ENCODE data around the gene DNAJB8. TPM values are rescaled to one million over a fixed set of nuclear protein-coding genes. Genes with fewer than 3 reads are reported as not detected.

The DNAJB8 gene
- polyA plus RNA-seq, 1 experiment = not detected

- ChIA-PET POLR2A (no interaction called here), CTCF (interaction anchor here (2.7 kb wide), 1 partner anchor 33 kb away, joined by 8 read pairs; no protein-coding TSS in a partner anchor)
- no peak for TF ChIP-seq CTCF (IDR thresholded peaks at IDR 0.05; ENCODE audit: low read depth, low read length)
- Histone ChIP-seq H3K4me3 (ENCODE audit: low read depth, low read length) (no peak overlapping the region), H3K27ac (ENCODE audit: low read depth, low read length) (no peak overlapping the region), H3K9me3 (ENCODE audit: control insufficient read depth, insufficient read depth, low read length) (no peaks in the 10 kb centered on the region; the same call in 1 of the 2 replicates), H3K27me3 (ENCODE audit: control insufficient read depth, insufficient read depth, low read length) (peaks cover 50% of the 10 kb centered on the region)
- no peak for DNase-seq (ENCODE audit: low read depth, low spot score)
Measured at GRCh38 chr3:128463771-128464170, 2.9 kb downstream of the DNAJB8 start.

- POLR2A ChIA-PET = no interaction called here
- H3K27me3 ChIP-seq (ENCODE audit: control insufficient read depth, insufficient read depth, low read length) = peaks cover 48% of the 10 kb centered on the region
- H3K4me3 ChIP-seq (ENCODE audit: low read depth, low read length) = no peak overlapping the region
- H3K9me3 ChIP-seq (ENCODE audit: control insufficient read depth, insufficient read depth, low read length) = no peaks in the 10 kb centered on the region; the same call in 1 of the 2 replicates
- CTCF ChIA-PET = interaction anchor here (0.5 to 2.7 kb wide), 2 partner anchors 34 to 101 kb away, joined by 3 to 8 read pairs; no protein-coding TSS in a partner anchor
- H3K27ac ChIP-seq (ENCODE audit: low read depth, low read length) = no peak overlapping the region
- TF ChIP-seq CTCF (IDR thresholded peaks at IDR 0.05; ENCODE audit: low read depth, low read length) = no peak
- no peak for DNase-seq (ENCODE audit: low read depth, low spot score)
Measured at GRCh38 chr3:128463354-128463753, 3.3 kb downstream of the DNAJB8 start.

DNA sequence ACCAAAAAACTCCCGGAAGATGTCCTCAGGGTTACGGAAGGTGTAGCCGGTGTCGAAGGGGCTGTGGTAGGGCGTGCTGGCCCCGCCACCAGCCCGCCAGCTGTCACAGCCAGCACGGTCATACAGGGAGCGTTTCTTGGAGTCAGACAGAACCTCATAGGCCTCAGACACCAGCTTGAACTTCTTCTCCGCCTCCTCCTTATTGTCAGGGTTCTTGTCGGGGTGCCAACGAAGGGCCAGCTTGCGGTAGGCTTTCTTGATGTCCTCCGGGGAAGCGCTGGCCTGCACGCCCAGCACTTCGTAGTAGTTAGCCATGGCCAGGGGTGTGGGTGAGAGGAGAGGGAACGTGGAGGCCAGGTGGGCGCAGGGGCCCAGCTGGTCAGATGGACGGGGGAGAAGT is 3.8 kb downstream of the DNAJB8 start:
- DNase-seq (ENCODE audit: low read depth, low spot score) = no peak
- Histone ChIP-seq H3K9me3 (ENCODE audit: control insufficient read depth, insufficient read depth, low read length) (no peaks in the 10 kb centered on the region; the same call in 1 of the 2 replicates), H3K4me3 (ENCODE audit: low read depth, low read length) (no peak overlapping the region), H3K27ac (ENCODE audit: low read depth, low read length) (no peak overlapping the region), H3K27me3 (ENCODE audit: control insufficient read depth, insufficient read depth, low read length) (peaks cover 46% of the 10 kb centered on the region)
- TF ChIP-seq CTCF (IDR thresholded peaks at IDR 0.05; ENCODE audit: low read depth, low read length) = no peak
- POLR2A ChIA-PET = no interaction called here
- CTCF ChIA-PET = interaction anchor here (0.5 to 2.7 kb wide), 3 partner anchors 34 to 102 kb away, joined by 3 to 8 read pairs (median 3); no protein-coding TSS in a partner anchor

DNA sequence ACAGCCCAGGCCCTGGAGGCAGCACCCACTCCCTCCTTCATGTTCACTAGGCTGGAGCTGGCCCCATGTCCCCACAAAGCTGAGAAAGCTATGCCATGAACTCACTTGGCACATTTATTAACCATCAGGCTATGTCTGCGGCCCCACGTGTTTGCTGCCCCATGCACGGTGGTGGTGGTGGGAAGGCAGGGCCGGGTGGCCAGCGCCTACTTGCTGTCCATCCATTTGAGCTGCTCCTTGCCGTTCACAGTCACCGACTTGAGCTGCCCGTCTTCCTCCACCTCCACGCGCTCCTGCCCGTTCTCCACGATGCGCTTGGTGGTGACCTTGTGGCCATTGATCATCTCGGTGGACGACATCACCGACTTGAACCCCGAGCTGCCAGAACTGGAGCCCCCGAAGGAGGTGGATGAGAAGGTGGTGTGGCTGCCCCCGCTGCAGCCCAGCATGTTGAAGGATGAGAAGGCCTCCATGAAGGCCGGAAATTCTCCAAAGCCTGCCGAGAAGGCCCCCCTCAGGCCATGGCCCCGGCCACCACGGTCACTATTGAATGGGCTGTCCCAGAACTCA is 4.3 kb downstream of the DNAJB8 start:
- CTCF ChIA-PET = interaction anchor here (0.6 to 2.7 kb wide), 3 partner anchors 35 to 37 kb away, joined by 3 to 8 read pairs (median 3); no protein-coding TSS in a partner anchor
- DNase-seq (ENCODE audit: low read depth, low spot score) = no peak
- H3K9me3 ChIP-seq (ENCODE audit: control insufficient read depth, insufficient read depth, low read length) = no peaks in the 10 kb centered on the region; the same call in 1 of the 2 replicates
- POLR2A ChIA-PET = no interaction called here
- no peak for TF ChIP-seq CTCF (IDR thresholded peaks at IDR 0.05; ENCODE audit: low read depth, low read length)
- peaks cover 49% of the 10 kb centered on the region for H3K27me3 ChIP-seq (ENCODE audit: control insufficient read depth, insufficient read depth, low read length)
- H3K27ac ChIP-seq (ENCODE audit: low read depth, low read length) = no peak overlapping the region
- no peak overlapping the region for H3K4me3 ChIP-seq (ENCODE audit: low read depth, low read length)

- no peak for DNase-seq (ENCODE audit: low read depth, low spot score)
Measured at GRCh38 chr3:128461731-128462130, 5.0 kb downstream of the DNAJB8 start.

More at GRCh38 chr3:128461731-128462130, 5.0 kb downstream of the DNAJB8 start:
- no peak overlapping the region for H3K27ac ChIP-seq (ENCODE audit: low read depth, low read length)
- TF ChIP-seq CTCF (IDR thresholded peaks at IDR 0.05; ENCODE audit: low read depth, low read length) = no peak
- H3K27me3 ChIP-seq (ENCODE audit: control insufficient read depth, insufficient read depth, low read length) = peaks cover 49% of the 10 kb centered on the region
- no peak overlapping the region for H3K4me3 ChIP-seq (ENCODE audit: low read depth, low read length)
- H3K9me3 ChIP-seq (ENCODE audit: control insufficient read depth, insufficient read depth, low read length) = no peaks in the 10 kb centered on the region; the same call in 1 of the 2 replicates
- CTCF ChIA-PET = interaction anchor here (1.0 kb wide), 1 partner anchor 36 kb away, joined by 3 read pairs; no protein-coding TSS in a partner anchor
- POLR2A ChIA-PET = no interaction called here

Measured in AG04450 (cell line).